ENCODE results near the gene MYRF. TPM values are rescaled to one million over a fixed set of nuclear protein-coding genes. Genes with fewer than 3 reads are reported as not detected.

MYRF gene
- total RNA-seq, 1 experiment from 2014 or later = 1.0 TPM

DNA sequence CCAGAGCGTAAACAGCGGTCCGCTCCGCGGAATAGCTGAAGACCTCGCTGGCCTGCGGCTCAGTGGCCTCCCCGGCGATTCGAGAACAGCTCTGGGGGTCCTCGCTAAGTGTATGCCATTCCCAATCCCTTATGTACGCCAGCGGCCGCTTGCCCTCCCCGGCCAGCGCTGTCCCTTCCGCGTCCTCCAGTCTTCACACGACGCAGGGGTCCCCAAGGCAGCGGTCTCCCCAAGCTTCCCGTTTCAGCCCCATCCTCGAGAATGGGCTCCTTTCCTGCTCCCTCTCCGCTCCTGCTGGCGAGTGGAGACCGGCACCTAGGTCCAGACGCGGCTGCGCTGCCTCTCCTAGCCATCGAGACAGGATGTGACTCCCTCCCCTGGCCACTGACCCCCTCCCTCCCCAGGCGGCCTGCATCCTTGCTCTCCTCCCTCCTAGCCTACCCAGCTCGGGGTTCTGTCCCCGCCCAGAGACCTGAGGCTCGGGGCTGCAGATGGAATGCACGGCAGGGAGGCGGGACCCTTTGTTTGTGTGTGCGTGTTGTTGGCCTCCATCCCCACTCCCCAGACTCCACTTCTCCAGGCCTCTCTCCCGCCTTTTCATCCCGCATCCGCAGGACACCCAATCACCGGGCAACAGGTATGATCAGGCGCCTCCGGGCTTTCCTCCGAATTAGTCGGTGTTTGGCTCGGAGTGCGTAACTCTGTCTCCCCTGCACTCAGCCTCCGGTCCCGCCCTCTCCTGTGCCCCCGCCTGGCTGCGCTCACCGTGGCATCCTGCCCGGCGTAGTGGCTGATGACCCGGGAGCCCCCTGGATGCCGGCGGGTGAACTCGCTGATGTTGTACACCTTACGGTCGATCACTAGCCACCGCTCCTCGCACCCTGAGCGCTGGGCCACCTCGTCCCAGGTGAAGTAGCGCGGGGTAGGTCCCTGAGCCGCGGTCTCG, 63.6 kb downstream of the MYRF start:
- DNase-seq (ENCODE audit: low spot score) = peak; percentile 72

DNA sequence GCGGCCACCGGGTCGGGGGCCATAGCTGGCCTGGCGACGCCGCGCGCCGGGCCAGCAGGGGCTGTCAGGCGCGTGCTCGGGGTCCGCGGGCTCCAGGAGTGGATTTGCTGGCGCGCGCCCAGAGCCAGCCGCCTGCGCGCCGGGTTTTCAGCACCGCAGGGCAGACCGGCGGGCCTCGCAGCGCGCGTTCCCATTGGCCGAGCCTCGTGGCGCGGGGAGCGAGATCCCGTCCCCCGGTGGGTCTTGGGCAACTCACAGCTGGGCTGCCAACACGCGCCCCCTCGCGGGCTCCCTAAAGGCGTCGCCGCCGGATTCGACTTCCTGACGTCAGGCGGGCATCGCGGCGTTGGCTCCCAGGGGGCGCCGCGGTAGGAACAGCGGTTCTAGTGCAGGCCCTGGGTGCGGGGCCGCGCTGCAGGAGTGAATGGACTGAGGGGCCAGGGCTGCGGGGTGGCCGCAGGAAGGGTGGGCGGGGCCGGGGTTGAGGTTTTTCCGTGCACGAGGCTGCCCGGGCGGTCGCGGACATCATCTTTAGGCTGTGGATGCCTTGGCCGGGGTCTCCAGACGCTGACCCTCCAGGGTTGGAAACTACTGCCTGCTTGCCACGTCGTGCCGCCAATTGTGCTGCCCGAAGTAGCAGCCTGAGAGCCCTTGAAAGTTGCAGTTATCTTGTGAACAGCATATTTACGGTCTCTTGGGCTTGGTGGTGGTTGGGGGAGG, 64.5 kb downstream of the MYRF start, which contains the start of gene FADS1:
Gene FADS1 (minus strand): TSS at position 268 of the 720 bp plus-strand sequence. CDS start 74 bp downstream, at position 194.
- peak; percentile 93 for DNase-seq (ENCODE audit: low spot score)

DNA sequence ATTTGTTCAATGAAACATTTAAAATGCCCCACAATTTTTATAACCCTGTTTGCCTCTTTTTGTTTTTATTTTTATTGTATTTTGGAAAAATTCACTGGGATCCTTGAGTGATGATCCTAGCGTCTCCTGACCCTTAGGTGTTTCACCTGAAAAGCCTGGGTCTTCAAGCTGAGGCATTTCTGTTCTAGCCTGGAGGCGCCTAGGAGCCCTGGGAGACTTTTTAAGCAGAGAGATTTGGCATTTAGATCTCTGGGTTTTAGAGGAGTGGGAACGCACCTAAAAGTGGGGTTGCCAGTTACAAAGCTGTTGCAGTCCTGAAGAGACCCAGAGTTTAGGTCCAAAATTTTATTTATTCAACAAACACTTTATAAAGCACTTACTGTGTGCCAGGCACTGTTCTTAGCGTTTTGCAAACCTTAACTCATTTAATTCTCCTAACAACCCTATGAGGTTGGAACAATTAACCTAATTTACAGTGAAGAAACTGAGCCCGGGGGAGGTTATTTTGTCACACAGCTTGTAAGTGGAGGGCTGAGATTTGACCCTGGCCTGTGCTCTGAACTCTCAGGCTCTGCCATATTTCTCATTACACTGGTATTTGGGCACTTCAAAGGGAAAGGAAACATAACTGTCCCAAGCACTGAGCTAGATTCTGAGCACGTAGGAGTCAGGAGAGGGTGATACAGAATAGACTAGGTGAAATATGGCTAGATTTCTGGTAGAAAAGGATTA, 65.2 kb downstream of the MYRF start:
- no peak for DNase-seq (ENCODE audit: low spot score)

DNA sequence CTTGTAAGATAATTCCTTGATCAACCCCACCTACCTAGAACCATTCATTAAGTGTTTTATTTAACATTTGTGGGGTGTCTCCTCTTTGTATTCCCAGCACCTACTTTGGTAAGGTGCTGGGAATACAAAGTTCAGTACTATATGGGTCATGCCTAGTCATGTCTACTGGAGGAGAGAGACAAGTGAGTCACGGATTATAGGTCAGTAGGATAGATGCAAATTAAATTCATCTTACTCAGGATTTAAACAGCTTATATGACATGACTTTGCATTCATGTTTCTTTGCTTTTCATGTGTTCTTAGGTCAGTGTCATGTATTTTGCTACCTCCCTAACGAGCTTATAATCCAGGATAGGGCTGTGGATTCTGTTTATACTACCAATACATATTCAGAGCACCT, 67.7 kb downstream of the MYRF start:
- no peak for DNase-seq (ENCODE audit: low spot score)

DNA sequence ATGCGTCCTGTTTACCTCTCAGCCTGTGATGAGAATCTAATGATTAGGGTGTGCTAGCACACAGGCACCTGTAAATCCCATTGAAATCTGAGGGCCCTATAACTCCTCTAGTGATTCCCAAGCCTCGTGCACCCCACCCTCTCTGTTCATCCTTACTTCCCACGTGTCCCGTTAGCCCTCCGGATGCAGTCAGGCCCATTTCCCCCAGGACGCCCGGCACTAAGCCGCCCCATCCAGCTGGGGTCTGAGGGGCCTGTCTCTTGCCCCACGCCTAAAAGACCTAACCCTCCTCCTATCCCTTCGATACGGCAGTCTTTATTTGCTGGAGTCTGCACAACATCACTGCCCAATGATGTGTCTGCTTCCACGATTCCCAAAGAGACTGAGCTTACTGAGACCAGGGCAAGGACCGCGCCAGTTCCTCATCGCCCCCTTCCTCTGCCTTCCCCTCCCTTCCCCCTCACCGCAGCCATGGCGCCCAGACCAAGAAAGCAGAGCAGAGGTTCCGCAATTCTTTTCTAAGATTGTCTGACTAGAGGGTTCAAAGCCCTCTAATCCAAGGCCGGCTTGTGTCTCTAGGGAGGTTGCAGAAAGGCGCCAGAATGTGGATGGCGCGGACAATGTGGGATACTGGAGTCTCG, 74.6 kb downstream of the MYRF start:
- DNase-seq (ENCODE audit: low spot score) = no peak

GRCh38 chr11:61827571-61828378, 75.3 kb downstream of the MYRF start, which contains the start of gene FADS2:
Gene FADS2, plus strand, starts transcription at chr11:61828300. Its CDS starts 91 bp downstream, at chr11:61828391.
- DNase-seq (ENCODE audit: low spot score) = peak; percentile 39

GRCh38 chr11:61828379-61828628, 75.9 kb downstream of the MYRF start:
- no peak for DNase-seq (ENCODE audit: low spot score)

DNA sequence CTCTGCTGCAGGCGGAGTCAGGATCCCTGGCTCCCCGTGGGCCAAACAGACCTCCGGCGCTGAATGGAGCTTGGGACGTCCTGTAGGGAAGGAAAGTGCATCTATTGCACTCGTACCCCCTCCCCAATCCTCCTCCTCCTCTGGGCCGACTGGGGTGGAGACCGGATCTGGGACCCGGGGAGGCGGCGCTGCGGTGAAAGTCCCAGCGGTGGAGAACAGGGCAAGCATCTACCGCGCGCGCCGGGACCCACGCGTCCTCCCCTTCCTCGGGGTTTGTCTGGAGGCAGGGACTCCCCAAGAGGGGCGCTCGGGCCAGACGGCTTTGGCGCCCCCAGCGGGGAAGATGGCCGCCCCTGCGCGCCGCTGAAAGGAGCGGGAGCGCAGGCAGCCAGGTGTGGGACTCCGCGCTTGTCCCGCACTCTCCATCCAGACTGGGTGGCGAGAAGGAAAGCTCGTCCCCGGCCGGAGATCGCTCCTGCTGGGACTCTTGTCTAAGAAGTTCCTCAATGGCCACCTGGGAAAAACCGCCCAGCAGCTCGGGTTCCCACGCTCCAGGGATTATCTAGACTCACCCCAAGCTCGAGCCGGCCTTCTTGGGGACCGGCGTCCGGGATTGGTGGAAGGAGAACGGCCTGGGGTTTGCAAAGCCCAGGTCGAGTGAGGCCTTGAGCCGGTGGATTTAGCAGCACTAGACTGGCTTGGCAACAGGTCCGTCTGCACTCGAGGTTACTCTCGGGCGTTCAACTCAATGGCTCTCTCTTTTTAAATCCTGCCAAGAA, 76.4 kb downstream of the MYRF start:
- no peak for DNase-seq (ENCODE audit: low spot score)

DNA sequence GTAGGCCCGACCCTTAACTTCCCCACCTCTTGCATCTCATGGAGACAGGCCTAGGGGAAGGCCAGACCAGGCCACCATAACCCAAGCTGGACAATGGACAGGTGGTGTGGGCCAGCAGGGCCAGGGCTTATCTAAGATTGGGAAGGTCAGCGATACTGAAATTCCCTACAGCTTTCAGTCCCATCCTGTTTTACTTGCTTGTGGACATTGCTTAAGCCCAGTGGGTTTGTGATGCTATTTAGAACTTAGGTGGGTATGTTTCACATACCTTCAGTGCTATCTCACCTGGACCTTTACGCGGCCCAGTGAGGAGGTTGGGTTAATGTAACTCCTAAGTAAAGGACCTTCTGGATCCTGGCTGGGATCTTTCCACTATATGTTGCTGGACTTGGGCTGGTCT, 77.4 kb downstream of the MYRF start:
- no peak for DNase-seq (ENCODE audit: low spot score)

GRCh38 chr11:61830237-61831105, 78.0 kb downstream of the MYRF start:
- no peak for DNase-seq (ENCODE audit: low spot score)

- no peak for DNase-seq (ENCODE audit: low spot score)
These were observed 79.8 kb downstream of the MYRF start for GRCh38 chr11:61832207-61832606.

- no peak for DNase-seq (ENCODE audit: low spot score)
These were observed 80.3 kb downstream of the MYRF start for GRCh38 chr11:61832754-61833153.

- DNase-seq (ENCODE audit: low spot score) = no peak
These were observed 81.0 kb downstream of the MYRF start for GRCh38 chr11:61833471-61833870.

DNA sequence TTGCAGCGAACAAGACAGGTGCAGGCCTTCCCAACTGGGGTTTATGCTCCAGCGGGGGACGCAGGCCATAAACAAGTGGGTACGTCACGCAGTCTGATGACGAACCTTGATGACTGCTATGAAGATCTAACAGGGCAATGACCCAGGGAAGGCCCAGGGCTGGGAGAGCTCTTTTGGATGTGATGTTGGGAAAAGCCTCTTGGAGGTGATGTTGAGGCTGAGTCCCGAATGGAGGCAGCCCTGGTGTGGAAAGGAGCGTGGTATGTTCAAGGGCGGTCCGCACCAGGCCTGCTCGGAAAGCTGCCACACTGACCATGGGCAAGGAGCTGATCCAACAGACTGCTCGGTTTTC, 81.5 kb downstream of the MYRF start:
- DNase-seq (ENCODE audit: low spot score) = no peak

- peak; percentile 29 for DNase-seq (ENCODE audit: low spot score)
These were observed 82.0 kb downstream of the MYRF start for GRCh38 chr11:61834278-61835048.

- no peak for DNase-seq (ENCODE audit: low spot score)
These were observed 83.8 kb downstream of the MYRF start for GRCh38 chr11:61836193-61836592.

GRCh38 chr11:61837411-61838005, 85.1 kb downstream of the MYRF start:
- no peak for DNase-seq (ENCODE audit: low spot score)

All from H4 (cell line).